ENCODE measurements around the gene CAMTA1. TPM values are rescaled to one million over a fixed set of nuclear protein-coding genes. Genes with fewer than 3 reads are reported as not detected.
A peak's percentile ranks its signal among the peaks of the same experiment; 100 is the strongest.

Gene CAMTA1
- polyA plus RNA-seq, 1 experiment: 64.9 TPM

DNA sequence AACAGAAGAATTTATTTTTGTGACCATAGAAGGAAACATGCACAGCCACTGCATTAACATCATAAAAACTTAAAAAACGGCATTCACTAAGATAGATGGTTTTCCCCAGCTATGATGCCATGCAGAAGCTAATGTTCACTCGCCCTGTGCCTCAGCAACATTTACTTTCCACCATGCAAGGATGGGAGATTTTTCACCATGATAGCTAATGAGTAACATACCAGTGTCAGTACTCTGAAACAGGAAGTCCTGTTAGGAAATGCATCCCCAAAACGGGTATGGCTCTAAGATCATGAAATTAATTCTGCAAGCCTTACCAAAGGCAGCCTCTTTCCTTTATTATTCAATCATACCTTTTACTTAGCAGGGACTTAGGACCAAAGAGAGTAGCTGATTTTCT, 968.4 kb downstream of the CAMTA1 start:
- Histone ChIP-seq H3K27ac (ENCODE audit: low read depth, low read length) (no peak overlapping the region), H3K9me3 (ENCODE audit: control insufficient read depth, insufficient read depth, low read length) (no peaks in the 10 kb centered on the region), H3K4me3 (ENCODE audit: low read depth, low read length) (no peak overlapping the region), H3K27me3 (ENCODE audit: control insufficient read depth, insufficient read depth, low read length) (peaks cover 6% of the 10 kb centered on the region)
- ChIA-PET POLR2A (interaction anchor here (0.6 to 1.7 kb wide), 2 partner anchors 66 to 86 kb away, joined by 3 to 10 read pairs; no protein-coding TSS in a partner anchor), CTCF (interaction anchor here (0.6 to 8.6 kb wide), 24 partner anchors 8 to 1207 kb away, joined by 3 to 677 read pairs (median 7); no protein-coding TSS in a partner anchor)
- DNase-seq (ENCODE audit: low read depth, low spot score): no peak
- TF ChIP-seq, protein P1, sequence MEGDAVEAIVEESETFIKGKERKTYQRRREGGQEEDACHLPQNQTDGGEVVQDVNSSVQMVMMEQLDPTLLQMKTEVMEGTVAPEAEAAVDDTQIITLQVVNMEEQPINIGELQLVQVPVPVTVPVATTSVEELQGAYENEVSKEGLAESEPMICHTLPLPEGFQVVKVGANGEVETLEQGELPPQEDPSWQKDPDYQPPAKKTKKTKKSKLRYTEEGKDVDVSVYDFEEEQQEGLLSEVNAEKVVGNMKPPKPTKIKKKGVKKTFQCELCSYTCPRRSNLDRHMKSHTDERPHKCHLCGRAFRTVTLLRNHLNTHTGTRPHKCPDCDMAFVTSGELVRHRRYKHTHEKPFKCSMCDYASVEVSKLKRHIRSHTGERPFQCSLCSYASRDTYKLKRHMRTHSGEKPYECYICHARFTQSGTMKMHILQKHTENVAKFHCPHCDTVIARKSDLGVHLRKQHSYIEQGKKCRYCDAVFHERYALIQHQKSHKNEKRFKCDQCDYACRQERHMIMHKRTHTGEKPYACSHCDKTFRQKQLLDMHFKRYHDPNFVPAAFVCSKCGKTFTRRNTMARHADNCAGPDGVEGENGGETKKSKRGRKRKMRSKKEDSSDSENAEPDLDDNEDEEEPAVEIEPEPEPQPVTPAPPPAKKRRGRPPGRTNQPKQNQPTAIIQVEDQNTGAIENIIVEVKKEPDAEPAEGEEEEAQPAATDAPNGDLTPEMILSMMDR (IDR thresholded peaks at IDR 0.05; ENCODE audit: low read depth, low read length): no peak

DNA sequence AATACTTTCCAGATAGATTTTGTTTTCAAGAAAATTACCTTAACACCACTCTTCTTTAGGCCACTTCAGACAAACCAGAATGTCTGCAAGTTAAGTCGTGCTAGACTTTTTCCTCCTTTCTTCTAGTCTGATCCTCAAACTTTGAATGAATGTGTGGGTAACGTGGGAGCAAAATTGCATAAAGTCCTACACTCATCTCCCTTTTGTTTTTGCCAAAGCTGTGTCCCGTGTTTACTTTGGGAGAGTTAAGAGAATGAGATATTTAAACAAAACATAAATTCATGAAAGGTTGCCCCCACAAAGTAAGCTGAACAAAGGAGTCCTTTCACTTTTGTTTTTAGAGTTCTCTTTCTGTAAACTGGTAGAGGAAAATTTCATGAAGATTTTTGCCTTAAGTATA, 969.0 kb downstream of the CAMTA1 start:
- Histone ChIP-seq H3K27ac (ENCODE audit: low read depth, low read length) (no peak overlapping the region), H3K27me3 (ENCODE audit: control insufficient read depth, insufficient read depth, low read length) (peaks cover 6% of the 10 kb centered on the region), H3K4me3 (ENCODE audit: low read depth, low read length) (no peak overlapping the region), H3K9me3 (ENCODE audit: control insufficient read depth, insufficient read depth, low read length) (no peaks in the 10 kb centered on the region)
- ChIA-PET POLR2A (interaction anchor here (0.6 kb wide), 1 partner anchor 67 kb away, joined by 3 read pairs; no protein-coding TSS in a partner anchor), CTCF (interaction anchor here (0.7 to 8.6 kb wide), 10 partner anchors 8 to 149 kb away, joined by 3 to 677 read pairs (median 18); no protein-coding TSS in a partner anchor)
- DNase-seq (ENCODE audit: low read depth, low spot score): no peak
- TF ChIP-seq, protein P1 (IDR thresholded peaks at IDR 0.05; ENCODE audit: low read depth, low read length): no peak

DNA sequence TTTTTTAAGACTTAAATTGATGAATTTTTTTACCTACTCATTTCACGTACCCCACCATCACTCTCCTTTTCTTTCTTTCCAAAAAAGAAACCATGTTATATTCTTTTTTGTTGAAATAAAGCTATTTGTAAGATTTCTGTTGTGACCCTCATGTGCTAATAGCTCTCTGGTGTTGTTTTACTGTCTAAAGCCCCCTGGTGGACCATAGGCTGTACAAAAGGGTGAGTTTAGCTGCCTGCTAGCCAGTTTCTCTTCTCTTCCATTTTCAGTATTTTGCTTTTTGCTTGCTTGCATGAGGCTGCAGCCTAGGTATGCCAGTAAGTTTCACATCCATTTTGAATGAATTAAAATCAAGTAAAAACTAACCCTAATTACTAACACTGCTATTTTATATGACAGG, 970.2 kb downstream of the CAMTA1 start:
- Histone ChIP-seq H3K4me3 (ENCODE audit: low read depth, low read length) (no peak overlapping the region), H3K9me3 (ENCODE audit: control insufficient read depth, insufficient read depth, low read length) (no peaks in the 10 kb centered on the region), H3K27ac (ENCODE audit: low read depth, low read length) (no peak overlapping the region), H3K27me3 (ENCODE audit: control insufficient read depth, insufficient read depth, low read length) (peaks cover under 1% of the 10 kb centered on the region)
- ChIA-PET CTCF (interaction anchor here (0.7 to 8.6 kb wide), 3 partner anchors 14 to 91 kb away, joined by 3 to 677 read pairs (median 3); no protein-coding TSS in a partner anchor), POLR2A (no interaction called here)
- no peak for DNase-seq (ENCODE audit: low read depth, low spot score)
- TF ChIP-seq, protein P1 (IDR thresholded peaks at IDR 0.05; ENCODE audit: low read depth, low read length): peak; percentile 67

DNA sequence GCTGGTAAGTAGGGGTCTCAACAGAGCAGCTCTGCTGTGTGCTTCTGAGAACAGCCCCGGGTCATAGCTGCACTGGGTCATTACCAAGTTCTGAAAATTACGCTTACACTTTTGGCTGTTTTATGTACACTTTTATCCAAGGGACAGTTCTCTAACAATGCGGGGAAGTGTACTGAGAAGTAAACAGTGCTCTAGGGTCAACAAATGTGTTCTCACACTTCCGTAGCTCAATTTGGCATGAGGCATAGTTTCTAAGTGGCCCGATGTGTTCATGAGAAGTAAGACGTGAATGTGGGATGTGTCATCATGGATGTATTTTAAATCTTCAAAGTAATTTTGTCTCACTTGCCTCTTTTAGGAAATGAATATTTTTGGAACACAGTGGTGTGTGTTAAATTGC, 975.0 kb downstream of the CAMTA1 start:
- ChIA-PET POLR2A (no interaction called here), CTCF (interaction anchor here (0.6 to 8.6 kb wide), 3 partner anchors 7 to 92 kb away, joined by 3 to 68 read pairs (median 30); no protein-coding TSS in a partner anchor)
- Histone ChIP-seq H3K9me3 (ENCODE audit: control insufficient read depth, insufficient read depth, low read length) (no peaks in the 10 kb centered on the region), H3K27me3 (ENCODE audit: control insufficient read depth, insufficient read depth, low read length) (peaks cover 5% of the 10 kb centered on the region), H3K4me3 (ENCODE audit: low read depth, low read length) (no peak overlapping the region), H3K27ac (ENCODE audit: low read depth, low read length) (no peak overlapping the region)
- TF ChIP-seq, protein P1 (IDR thresholded peaks at IDR 0.05; ENCODE audit: low read depth, low read length): no peak
- DNase-seq (ENCODE audit: low read depth, low spot score): no peak

GRCh38 chr1:7761103-7761502, 975.8 kb downstream of the CAMTA1 start:
- ChIA-PET CTCF (interaction anchor here (3.4 to 8.6 kb wide), 2 partner anchors 8 to 93 kb away, joined by 30 to 68 read pairs; no protein-coding TSS in a partner anchor), POLR2A (no interaction called here)
- TF ChIP-seq, protein P1 (IDR thresholded peaks at IDR 0.05; ENCODE audit: low read depth, low read length): no peak
- H3K4me3 ChIP-seq (ENCODE audit: low read depth, low read length): no peak overlapping the region
- H3K27me3 ChIP-seq (ENCODE audit: control insufficient read depth, insufficient read depth, low read length): peaks cover 6% of the 10 kb centered on the region
- H3K27ac ChIP-seq (ENCODE audit: low read depth, low read length): no peak overlapping the region
- DNase-seq (ENCODE audit: low read depth, low spot score): no peak
- H3K9me3 ChIP-seq (ENCODE audit: control insufficient read depth, insufficient read depth, low read length): no peaks in the 10 kb centered on the region
